ENCODE measurements around the gene MDFIC.

The MDFIC gene

GRCh38 chr7:115040495-115040894 is 118.6 kb downstream of the MDFIC start:
- H3K9ac ChIP-seq (ENCODE audit: low read depth, low read length): no peak overlapping the region
- no peaks in the 10 kb centered on the region for H3K36me3 ChIP-seq (ENCODE audit: insufficient read depth, low read length)
- no peaks in the 10 kb centered on the region for H3K27me3 ChIP-seq (ENCODE audit: insufficient read depth, low read length)
- H3K27ac ChIP-seq (ENCODE audit: low read depth, low read length): no peak overlapping the region
- H3K9me3 ChIP-seq (ENCODE audit: insufficient read depth, low read depth, low read length): no peaks in the 10 kb centered on the region
- no peaks in the 10 kb centered on the region for H3K4me1 ChIP-seq (ENCODE audit: insufficient read depth, low read length)
- no peak overlapping the region for H3K4me3 ChIP-seq (ENCODE audit: low read length)

GRCh38 chr7:115042596-115042995 is 120.7 kb downstream of the MDFIC start:
- WGBS: 64% methylated on average over 2 of the region's 2 CpGs
- Histone ChIP-seq H3K9ac (ENCODE audit: low read depth, low read length) (no peak overlapping the region), H3K27ac (ENCODE audit: low read depth, low read length) (no peak overlapping the region), H3K27me3 (ENCODE audit: insufficient read depth, low read length) (no peaks in the 10 kb centered on the region), H3K4me1 (ENCODE audit: insufficient read depth, low read length) (peaks cover 9% of the 10 kb centered on the region; the same call in 1 of the 2 replicates), H3K36me3 (ENCODE audit: insufficient read depth, low read length) (no peaks in the 10 kb centered on the region), H3K4me3 (ENCODE audit: low read length) (no peak overlapping the region), H3K9me3 (ENCODE audit: insufficient read depth, low read depth, low read length) (no peaks in the 10 kb centered on the region)

GRCh38 chr7:115043605-115044004 is 121.7 kb downstream of the MDFIC start:
- no peaks in the 10 kb centered on the region for H3K36me3 ChIP-seq (ENCODE audit: insufficient read depth, low read length)
- H3K27me3 ChIP-seq (ENCODE audit: insufficient read depth, low read length): no peaks in the 10 kb centered on the region
- H3K27ac ChIP-seq (ENCODE audit: low read depth, low read length): no peak overlapping the region
- no peak overlapping the region for H3K9ac ChIP-seq (ENCODE audit: low read depth, low read length)
- WGBS: 83% methylated on average over 2 of the region's 2 CpGs
- no peaks in the 10 kb centered on the region for H3K9me3 ChIP-seq (ENCODE audit: insufficient read depth, low read depth, low read length)
- H3K4me3 ChIP-seq (ENCODE audit: low read length): no peak overlapping the region
- peaks cover 9% of the 10 kb centered on the region; the same call in 1 of the 2 replicates for H3K4me1 ChIP-seq (ENCODE audit: insufficient read depth, low read length)

GRCh38 chr7:115044224-115044623 is 122.3 kb downstream of the MDFIC start:
- no peaks in the 10 kb centered on the region for H3K36me3 ChIP-seq (ENCODE audit: insufficient read depth, low read length)
- H3K4me1 ChIP-seq (ENCODE audit: insufficient read depth, low read length): peaks cover 9% of the 10 kb centered on the region; the same call in 1 of the 2 replicates
- H3K27ac ChIP-seq (ENCODE audit: low read depth, low read length): no peak overlapping the region
- H3K27me3 ChIP-seq (ENCODE audit: insufficient read depth, low read length): no peaks in the 10 kb centered on the region
- H3K9ac ChIP-seq (ENCODE audit: low read depth, low read length): no peak overlapping the region
- no peak overlapping the region for H3K4me3 ChIP-seq (ENCODE audit: low read length)
- no peaks in the 10 kb centered on the region for H3K9me3 ChIP-seq (ENCODE audit: insufficient read depth, low read depth, low read length)
- 89% methylated on average over 1 of the region's 3 CpGs for WGBS

GRCh38 chr7:115047958-115048720 is 126.2 kb downstream of the MDFIC start:
- Histone ChIP-seq H3K27me3 (ENCODE audit: insufficient read depth, low read length) (no peaks in the 10 kb centered on the region), H3K9me3 (ENCODE audit: insufficient read depth, low read depth, low read length) (no peaks in the 10 kb centered on the region), H3K4me3 (ENCODE audit: low read length) (no peak overlapping the region), H3K9ac (ENCODE audit: low read depth, low read length) (no peak overlapping the region), H3K27ac (ENCODE audit: low read depth, low read length) (no peak overlapping the region), H3K4me1 (ENCODE audit: insufficient read depth, low read length) (peaks cover 9% of the 10 kb centered on the region; the same call in 1 of the 2 replicates), H3K36me3 (ENCODE audit: insufficient read depth, low read length) (no peaks in the 10 kb centered on the region)
- WGBS: 97% methylated on average over 3 of the region's 6 CpGs

- H3K36me3 ChIP-seq (ENCODE audit: insufficient read depth, low read length): no peaks in the 10 kb centered on the region
- no peaks in the 10 kb centered on the region for H3K9me3 ChIP-seq (ENCODE audit: insufficient read depth, low read depth, low read length)
- 91% methylated on average over 4 of the region's 4 CpGs for WGBS
- no peak overlapping the region for H3K4me3 ChIP-seq (ENCODE audit: low read length)
- H3K9ac ChIP-seq (ENCODE audit: low read depth, low read length): no peak overlapping the region
- H3K27ac ChIP-seq (ENCODE audit: low read depth, low read length): no peak overlapping the region
- H3K4me1 ChIP-seq (ENCODE audit: insufficient read depth, low read length): no peaks in the 10 kb centered on the region
- no peaks in the 10 kb centered on the region for H3K27me3 ChIP-seq (ENCODE audit: insufficient read depth, low read length)
Observed at GRCh38 chr7:115052706-115053105, 130.8 kb downstream of the MDFIC start.

GRCh38 chr7:115054478-115055065 is 132.7 kb downstream of the MDFIC start:
- Histone ChIP-seq H3K4me1 (ENCODE audit: insufficient read depth, low read length) (no peaks in the 10 kb centered on the region), H3K9me3 (ENCODE audit: insufficient read depth, low read depth, low read length) (no peaks in the 10 kb centered on the region), H3K27me3 (ENCODE audit: insufficient read depth, low read length) (no peaks in the 10 kb centered on the region), H3K27ac (ENCODE audit: low read depth, low read length) (no peak overlapping the region), H3K4me3 (ENCODE audit: low read length) (no peak overlapping the region), H3K9ac (ENCODE audit: low read depth, low read length) (no peak overlapping the region), H3K36me3 (ENCODE audit: insufficient read depth, low read length) (no peaks in the 10 kb centered on the region)
- WGBS: 87% methylated on average over 3 of the region's 3 CpGs

- H3K27ac ChIP-seq (ENCODE audit: low read depth, low read length): no peak overlapping the region
- no peaks in the 10 kb centered on the region for H3K9me3 ChIP-seq (ENCODE audit: insufficient read depth, low read depth, low read length)
- H3K9ac ChIP-seq (ENCODE audit: low read depth, low read length): no peak overlapping the region
- H3K4me3 ChIP-seq (ENCODE audit: low read length): no peak overlapping the region
- no peaks in the 10 kb centered on the region for H3K4me1 ChIP-seq (ENCODE audit: insufficient read depth, low read length)
- H3K27me3 ChIP-seq (ENCODE audit: insufficient read depth, low read length): no peaks in the 10 kb centered on the region
- 90% methylated on average over 2 of the region's 2 CpGs for WGBS
- H3K36me3 ChIP-seq (ENCODE audit: insufficient read depth, low read length): no peaks in the 10 kb centered on the region
Observed at GRCh38 chr7:115056019-115056418, 134.1 kb downstream of the MDFIC start.

- no peaks in the 10 kb centered on the region for H3K4me1 ChIP-seq (ENCODE audit: insufficient read depth, low read length)
- H3K4me3 ChIP-seq (ENCODE audit: low read length): no peak overlapping the region
- no peak overlapping the region for H3K9ac ChIP-seq (ENCODE audit: low read depth, low read length)
- H3K36me3 ChIP-seq (ENCODE audit: insufficient read depth, low read length): no peaks in the 10 kb centered on the region
- no peak overlapping the region for H3K27ac ChIP-seq (ENCODE audit: low read depth, low read length)
- no peaks in the 10 kb centered on the region for H3K27me3 ChIP-seq (ENCODE audit: insufficient read depth, low read length)
- no peaks in the 10 kb centered on the region for H3K9me3 ChIP-seq (ENCODE audit: insufficient read depth, low read depth, low read length)
- 87% methylated on average over 3 of the region's 3 CpGs for WGBS
Observed at GRCh38 chr7:115058726-115059125, 136.8 kb downstream of the MDFIC start.

GRCh38 chr7:115059321-115059720 is 137.4 kb downstream of the MDFIC start:
- no peak overlapping the region for H3K9ac ChIP-seq (ENCODE audit: low read depth, low read length)
- no peaks in the 10 kb centered on the region for H3K36me3 ChIP-seq (ENCODE audit: insufficient read depth, low read length)
- H3K27ac ChIP-seq (ENCODE audit: low read depth, low read length): no peak overlapping the region
- no peaks in the 10 kb centered on the region for H3K4me1 ChIP-seq (ENCODE audit: insufficient read depth, low read length)
- H3K27me3 ChIP-seq (ENCODE audit: insufficient read depth, low read length): no peaks in the 10 kb centered on the region
- no peak overlapping the region for H3K4me3 ChIP-seq (ENCODE audit: low read length)
- H3K9me3 ChIP-seq (ENCODE audit: insufficient read depth, low read depth, low read length): no peaks in the 10 kb centered on the region

- H3K27ac ChIP-seq (ENCODE audit: low read depth, low read length): no peak overlapping the region
- WGBS: 88% methylated on average over 2 of the region's 5 CpGs
- no peaks in the 10 kb centered on the region for H3K4me1 ChIP-seq (ENCODE audit: insufficient read depth, low read length)
- H3K27me3 ChIP-seq (ENCODE audit: insufficient read depth, low read length): no peaks in the 10 kb centered on the region
- H3K9ac ChIP-seq (ENCODE audit: low read depth, low read length): no peak overlapping the region
- no peak overlapping the region for H3K4me3 ChIP-seq (ENCODE audit: low read length)
- no peaks in the 10 kb centered on the region for H3K36me3 ChIP-seq (ENCODE audit: insufficient read depth, low read length)
- H3K9me3 ChIP-seq (ENCODE audit: insufficient read depth, low read depth, low read length): no peaks in the 10 kb centered on the region
Observed at GRCh38 chr7:115060095-115060870, 138.4 kb downstream of the MDFIC start.

Measured in HUES64 (cell line).